NCI-H446 (cell line): ENCODE data around the gene SHANK1.

ENCODE experiments used
- DNase-seq, 2 experiments: peaks; one replicate each; lab custom pipeline; 2025; lab: John Stamatoyannopoulos, UW

The SHANK1 gene

DNA sequence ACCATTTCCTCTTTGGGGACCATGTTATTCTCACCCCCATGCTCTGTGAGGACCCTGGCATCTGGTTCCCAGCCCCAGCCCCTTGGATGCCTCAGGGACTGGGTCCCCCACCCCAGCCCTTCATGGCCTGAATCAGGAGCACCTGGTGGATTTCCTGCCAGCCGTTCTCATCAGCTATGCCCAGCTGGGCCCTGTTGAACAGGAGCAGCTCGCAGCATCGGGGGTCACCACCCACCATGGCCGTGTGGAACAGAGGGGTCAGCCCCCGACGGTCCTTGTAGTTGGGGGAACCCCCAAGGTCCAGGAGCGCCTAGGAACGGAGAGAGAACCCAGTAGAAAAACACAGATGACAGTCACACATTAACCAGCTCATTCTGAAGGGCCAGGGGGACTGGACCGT is 7.8 kb downstream of the SHANK1 start:
- no peak for DNase-seq

DNA sequence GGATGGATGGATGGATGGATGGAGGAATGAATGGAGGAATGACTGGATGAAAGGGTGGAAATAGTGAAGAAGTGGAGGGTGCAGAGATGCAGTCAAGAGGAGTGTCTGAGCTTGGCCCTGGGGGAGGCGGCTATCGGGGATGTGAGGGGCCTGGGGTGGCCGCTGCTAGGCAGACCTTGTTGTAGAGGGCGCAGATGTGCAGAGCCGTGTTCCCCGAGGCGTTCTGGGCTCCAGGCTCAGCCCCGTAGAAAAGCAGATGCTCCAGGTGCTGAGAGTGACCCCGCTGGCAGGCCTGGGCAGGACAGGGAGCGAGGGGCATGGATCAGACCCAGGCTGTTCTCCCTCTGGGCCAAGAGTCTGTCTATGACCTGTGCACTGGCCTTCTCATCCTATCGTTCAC is 8.4 kb downstream of the SHANK1 start:
- DNase-seq, result no peak

- no peak for DNase-seq
Measured at GRCh38 chr19:50710612-50711011, 9.0 kb downstream of the SHANK1 start.

- peak in 1 of 2 experiments; percentile 50 for DNase-seq
Measured at GRCh38 chr19:50710094-50710493, 9.5 kb downstream of the SHANK1 start.

DNA sequence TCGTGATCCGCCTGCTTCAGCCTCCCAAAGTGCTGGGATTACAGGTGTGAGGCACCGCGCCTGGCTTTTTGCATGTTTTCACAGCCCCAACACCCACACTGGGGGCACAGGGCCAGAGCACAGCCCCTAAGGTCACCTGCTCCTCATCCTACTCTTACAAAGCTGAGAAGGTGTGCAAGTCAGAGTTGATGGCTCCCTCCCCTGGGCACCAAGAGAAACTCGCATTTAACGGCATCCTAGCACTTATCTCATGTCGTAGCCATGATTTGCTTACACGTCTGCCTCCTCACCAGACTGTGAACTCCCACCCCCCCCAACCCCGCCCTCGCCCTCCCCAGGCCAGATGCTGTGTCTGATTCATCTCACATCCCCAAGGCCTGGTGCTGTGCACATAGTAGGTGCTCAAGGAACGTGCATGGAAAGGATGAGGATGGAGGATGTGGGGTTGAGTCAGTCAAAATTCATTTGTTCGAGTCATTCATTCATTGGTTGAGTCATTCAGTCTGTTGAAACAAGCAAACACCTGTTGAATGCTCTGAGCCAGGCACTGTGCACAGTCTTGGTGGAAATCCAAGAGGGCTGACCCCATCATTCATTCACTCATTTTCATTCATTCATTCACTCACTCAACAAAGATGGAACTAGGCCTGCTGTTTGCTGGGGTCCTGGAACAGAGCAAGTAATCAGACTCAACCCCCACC is 11.3 kb downstream of the SHANK1 start:
- DNase-seq, result no peak

DNA sequence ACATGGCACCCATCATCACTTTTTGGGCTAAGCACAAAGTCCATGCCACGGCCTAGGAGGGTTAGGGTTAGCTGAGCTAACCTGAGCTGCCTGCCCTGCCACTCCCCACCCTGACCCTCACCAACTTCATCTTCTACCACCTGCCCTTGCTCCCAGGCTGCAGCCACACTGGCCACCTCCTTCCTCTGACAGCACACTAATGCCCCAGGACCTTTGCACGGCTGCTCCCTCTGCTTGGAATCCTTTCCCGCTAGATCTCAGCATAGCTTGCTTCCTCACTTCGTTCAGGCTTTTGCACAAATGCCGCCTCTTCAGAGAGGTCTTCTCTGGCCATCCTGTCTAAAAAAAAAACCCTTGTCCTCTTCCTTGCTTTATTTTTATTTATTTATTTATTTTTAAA is 13.2 kb downstream of the SHANK1 start:
- DNase-seq, result no peak

- peak in 1 of 2 experiments; percentile 39 for DNase-seq
Measured at GRCh38 chr19:50705422-50706019, 14.1 kb downstream of the SHANK1 start.

DNA sequence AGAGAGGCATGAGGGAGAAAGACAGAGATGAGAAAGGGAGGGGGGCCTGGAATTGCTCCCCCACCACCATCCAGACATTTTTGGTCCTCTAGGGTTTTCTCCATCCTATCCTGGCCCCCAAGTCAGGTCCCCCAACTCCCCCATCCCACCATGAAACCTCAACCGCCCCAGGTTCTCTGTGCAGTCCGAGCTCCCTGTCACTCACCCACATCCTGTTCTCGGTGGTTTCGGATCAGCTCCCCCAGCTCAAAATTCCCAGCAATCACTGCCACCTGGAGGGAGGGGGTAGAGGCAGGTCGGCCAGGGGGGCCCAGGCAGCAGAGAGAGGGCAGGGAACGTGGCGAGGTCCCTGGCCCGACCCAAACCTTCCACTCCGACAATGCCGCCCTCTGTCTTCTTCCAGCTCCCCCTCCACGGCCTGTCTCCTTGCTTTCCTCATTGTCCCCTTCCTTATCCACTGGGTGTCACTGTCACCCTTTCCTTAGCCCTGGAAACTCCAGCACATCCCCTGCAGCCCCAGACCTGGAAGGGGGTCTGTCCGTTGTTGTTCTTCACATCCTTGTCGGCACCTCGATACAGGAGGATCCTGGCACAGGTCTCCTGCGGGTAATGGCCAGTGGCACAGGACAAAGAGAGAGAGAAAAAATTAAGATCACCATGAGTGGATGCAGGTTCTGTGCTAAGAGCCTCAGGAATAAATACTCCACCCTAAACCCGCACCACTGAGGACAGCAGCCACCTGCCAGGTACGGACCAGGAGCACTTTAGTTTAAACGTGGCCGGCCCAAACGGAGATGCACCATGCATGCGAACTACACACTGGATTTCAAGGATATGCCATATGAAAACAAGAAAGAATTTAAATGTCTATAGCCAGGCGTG is 15.4 kb downstream of the SHANK1 start:
- DNase-seq, result no peak

- no peak for DNase-seq
Measured at GRCh38 chr19:50702871-50703829, 16.5 kb downstream of the SHANK1 start.

GRCh38 chr19:50702158-50702870 is 17.3 kb downstream of the SHANK1 start:
- DNase-seq, result no peak

GRCh38 chr19:50701367-50701985 is 18.1 kb downstream of the SHANK1 start:
- no peak for DNase-seq

DNA sequence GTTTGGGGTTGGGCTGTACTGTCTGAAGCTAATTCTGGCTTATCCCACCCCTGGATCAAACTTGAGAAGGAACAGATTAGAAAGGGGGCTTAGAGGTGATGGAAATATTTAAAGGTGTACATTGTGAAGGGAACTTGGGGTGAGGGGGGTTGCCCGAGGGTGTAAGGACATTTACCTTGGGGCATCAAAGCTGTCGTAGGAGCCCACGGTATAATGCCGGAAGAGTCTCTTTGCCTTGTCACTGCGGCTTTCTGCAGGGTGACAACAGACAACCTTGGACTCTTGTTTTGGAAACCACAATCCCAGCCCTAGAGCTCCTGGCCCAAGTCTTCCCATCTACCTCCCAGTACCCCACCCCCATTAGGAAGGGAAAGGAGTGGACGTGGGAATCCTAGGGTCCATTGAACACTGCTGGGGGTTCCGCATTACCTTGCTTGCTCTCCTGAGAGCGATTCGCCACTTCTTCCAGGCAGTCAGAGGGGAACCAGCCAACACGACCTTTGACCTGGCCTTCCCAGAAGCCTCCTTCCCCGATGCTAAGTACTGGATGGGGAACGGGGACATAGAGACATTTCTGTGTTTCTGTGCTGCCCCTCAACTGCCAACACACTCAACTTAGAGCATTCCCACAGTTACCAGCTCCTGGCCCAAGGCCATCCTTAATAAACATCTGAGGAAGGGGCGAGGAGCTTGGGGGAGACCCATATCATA is 22.0 kb downstream of the SHANK1 start:
- no peak for DNase-seq

DNA sequence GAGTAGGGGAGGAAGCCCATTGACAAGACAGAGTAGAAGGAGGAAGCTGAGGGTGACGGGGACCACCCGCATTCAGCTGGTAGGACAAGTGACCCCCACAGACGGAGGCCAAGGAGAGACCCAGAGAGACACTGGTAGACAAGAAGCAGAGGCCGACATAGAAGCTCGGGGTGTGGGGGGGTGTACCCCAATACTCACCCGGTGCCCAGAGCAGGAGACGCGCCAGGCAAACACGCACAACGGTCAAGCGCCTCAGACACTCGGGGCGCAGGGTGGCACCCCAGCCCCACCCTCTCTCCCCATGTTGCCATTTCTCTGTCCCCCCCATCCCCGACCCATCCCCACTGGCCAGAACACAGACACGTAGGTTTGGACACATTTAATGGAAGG is 23.5 kb downstream of the SHANK1 start:
- no peak for DNase-seq

DNA sequence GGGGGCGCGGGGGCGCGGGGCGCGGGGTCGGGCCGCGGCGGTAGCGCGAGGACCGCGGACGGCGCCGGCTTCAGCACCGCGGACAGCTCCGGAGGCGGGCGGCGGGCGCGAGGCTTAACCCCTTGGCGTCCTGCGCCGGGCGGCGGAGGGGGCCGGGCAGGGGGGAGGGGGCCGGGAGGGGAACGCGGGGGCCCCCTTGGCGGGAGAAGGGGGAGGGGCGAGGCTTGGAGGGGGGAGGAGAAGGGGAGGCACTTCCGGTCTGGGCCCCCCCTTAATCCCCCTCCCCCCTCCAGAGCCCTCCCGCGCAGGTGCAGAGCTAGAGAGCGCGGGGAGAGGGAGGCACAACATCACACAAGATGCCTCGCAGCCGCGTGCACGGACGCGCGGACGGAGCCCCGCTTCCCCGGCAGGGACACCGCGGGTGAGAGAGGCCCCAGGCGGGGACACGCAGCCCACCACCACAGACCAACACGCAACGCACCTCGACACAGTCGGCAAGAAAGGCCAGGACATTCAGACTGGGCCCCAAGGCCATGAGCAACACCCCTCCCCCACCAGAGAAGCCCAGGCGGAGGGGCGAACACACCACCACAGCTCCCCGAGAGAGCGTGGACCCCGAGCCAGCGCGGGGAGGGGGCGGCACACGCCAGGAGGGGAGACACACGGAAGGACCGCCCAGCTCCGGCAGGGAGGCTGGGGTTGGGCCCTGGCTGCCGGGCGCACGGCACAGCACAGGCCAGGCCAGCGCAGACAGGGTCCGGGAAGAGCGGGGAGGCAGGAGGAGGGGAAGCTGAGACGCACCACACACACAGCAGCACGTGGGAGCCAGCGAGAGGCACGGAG is 24.1 kb downstream of the SHANK1 start:
- DNase-seq, result no peak

- no peak for DNase-seq
Measured at GRCh38 chr19:50694815-50695145, 24.8 kb downstream of the SHANK1 start.

- no peak for DNase-seq
Measured at GRCh38 chr19:50693064-50693975, 26.3 kb downstream of the SHANK1 start.

GRCh38 chr19:50690439-50690838 is 29.2 kb downstream of the SHANK1 start:
- no peak for DNase-seq

GRCh38 chr19:50688766-50689165 is 30.8 kb downstream of the SHANK1 start:
- DNase-seq, result no peak
